Femur (tissue), 1 donor: ENCODE measurements around the gene AGL.
"Not testable (repeated sequence)": the region's sequence is repeated elsewhere in the genome, so short reads cannot be mapped to it uniquely, and the experiment has no call there.

Experiments used
- DNase-seq: peaks from one replicate; pipeline ENCODE4 v3.0.0-alpha.2; 2017

The AGL gene

GRCh38 chr1:99851850-99852454 lies 1.8 kb downstream of the AGL start:
- no peak for DNase-seq

DNA sequence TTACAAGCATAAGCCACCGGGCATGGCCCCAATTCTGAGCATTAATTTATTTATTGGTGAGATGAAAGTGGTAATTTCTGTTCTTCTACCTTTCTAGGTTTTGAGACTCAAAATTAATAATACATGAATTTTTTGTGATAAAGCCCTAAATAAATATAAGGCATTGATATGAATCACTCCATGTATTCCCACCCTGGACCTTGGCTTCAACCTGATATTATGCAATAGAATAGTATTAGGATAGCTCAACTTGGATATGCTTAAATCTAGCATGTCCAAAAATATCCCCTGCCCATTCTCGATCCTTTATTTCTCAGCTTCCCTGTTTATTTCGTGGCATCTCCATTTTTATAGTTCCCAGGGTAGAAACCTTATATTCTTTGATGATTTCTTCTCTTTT lies 2.5 kb downstream of the AGL start:
- DNase-seq: no peak

DNA sequence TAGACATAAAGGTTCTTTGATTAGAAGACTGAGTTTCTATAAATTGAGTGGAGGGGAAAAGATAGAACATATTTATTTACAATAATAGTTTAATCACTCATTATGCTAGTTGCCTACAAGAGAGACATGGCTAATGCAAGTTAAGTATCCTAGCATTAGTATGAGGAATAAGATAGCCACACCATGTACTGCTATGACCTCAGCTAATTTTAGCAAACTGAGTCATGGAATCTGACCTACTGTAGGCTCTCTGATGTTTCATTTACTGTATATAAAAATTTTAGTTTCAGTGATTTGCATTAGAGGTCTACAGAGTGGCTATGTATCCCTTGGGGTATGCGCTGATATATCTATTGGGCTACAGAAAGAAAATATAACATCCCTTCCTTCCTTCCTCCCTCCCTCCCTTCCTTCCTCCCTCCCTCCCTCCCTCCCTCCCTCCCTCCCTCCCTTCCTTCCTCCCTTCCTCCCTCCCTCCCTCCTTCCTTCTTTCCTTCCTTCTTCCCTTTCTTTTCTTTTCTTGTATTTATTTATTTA lies 5.8 kb downstream of the AGL start:
- no peak for DNase-seq

- not testable (repeated sequence) for DNase-seq
Observed at GRCh38 chr1:99857041-99857440, 6.9 kb downstream of the AGL start.

GRCh38 chr1:99858286-99858685 lies 8.1 kb downstream of the AGL start:
- no peak for DNase-seq

DNA sequence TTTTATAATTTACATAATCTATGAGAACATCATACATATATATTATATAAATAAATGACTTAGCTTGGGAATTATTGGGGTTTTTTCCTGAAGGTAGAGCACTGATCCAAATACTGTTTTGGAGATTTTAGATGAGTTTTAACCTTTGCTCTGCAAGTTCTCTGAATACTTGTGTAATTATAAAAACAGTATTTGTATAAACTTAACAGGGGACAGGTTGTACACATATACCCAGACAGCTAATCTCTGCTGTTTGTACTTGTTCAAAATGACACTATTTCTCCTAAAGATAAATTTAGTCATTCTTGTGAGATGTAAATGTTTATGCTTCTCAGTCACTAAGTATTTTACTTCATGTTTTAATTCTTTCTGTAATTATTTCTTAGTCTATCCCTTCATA lies 8.7 kb downstream of the AGL start:
- no peak for DNase-seq

- DNase-seq: no peak
Observed at GRCh38 chr1:99860703-99861102, 10.5 kb downstream of the AGL start.

DNA sequence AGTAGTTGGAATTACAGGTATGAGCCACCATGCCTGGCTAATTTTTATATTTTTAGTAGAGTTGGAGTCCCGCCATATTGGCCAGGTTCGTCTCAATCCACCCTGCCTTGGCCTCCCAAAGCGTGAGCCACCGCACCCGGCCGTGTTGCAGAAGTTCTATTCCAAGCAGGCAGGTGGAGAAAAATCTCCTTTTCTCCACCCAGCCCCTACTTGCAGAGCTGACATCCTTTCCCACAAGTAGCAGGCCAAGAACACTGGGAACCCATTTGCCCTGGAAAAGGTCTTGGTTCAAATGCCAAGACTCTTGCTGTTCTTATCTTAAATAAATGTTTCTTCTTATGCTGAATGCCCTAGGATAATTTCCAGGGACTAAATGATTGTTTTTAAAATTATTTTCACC lies 17.5 kb downstream of the AGL start:
- DNase-seq: no peak

- DNase-seq: no peak
Observed at GRCh38 chr1:99869304-99869703, 19.1 kb downstream of the AGL start.

DNA sequence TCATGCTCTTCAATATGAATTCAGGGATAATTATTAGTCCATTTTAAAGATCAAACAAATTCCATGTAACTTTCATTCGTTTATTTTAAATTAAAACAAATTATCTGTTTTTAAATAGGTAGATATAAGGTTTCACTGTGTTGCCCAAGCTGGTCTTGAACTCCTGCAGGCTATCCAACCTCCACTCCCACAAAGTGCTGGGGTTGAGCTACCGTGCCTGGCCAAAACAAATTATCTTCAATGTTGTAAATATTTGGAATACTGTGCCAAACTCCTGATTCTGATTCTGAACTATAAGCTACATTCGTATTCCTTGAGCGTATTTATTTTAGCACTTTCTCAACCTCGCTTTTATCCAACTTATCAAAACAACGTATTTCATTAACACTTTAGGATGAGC lies 19.6 kb downstream of the AGL start:
- no peak for DNase-seq

DNA sequence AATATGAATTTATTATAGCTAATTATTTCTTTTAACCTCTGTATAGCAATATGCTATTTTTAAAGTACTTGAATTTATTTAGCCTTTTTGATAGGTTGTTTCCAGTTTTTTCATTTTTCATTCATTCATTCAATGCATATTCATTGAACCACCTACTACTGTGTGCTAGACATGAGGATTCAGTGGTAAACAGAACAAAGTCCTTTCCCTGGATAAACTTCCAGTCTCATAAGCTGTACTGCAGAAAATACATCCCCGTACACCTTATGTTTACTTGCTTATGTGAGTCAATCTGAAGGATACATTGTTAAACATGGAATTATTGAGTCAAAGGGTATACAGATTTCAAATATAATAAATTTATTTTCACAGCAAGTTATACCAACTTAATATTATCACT lies 21.9 kb downstream of the AGL start:
- DNase-seq: no peak

GRCh38 chr1:99877568-99877967 lies 27.4 kb downstream of the AGL start:
- DNase-seq: no peak

- DNase-seq: no peak
Observed at GRCh38 chr1:99886179-99886578, 36.0 kb downstream of the AGL start.

GRCh38 chr1:99886841-99887240 lies 36.7 kb downstream of the AGL start:
- DNase-seq: no peak

- DNase-seq: no peak
Observed at GRCh38 chr1:99887890-99888289, 37.7 kb downstream of the AGL start.

DNA sequence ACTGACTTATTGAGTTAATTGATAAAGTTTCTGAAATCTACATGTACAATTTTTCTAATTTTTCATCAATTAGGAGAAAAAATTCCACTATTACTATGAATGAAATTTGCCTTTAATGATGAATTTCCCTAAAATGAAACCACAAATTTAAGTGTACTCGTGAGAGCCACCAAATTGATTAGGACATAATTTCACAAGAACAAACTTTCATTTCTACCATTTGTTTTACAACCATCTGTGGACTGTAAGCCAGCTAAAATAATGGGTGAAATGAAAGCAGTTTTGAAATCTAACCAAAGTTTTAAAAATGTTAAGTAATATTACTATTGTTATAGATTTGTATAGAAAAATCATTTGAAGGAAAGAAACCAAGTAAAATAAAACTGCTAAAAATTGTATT lies 41.8 kb downstream of the AGL start:
- no peak for DNase-seq

- DNase-seq: not testable (repeated sequence)
Observed at GRCh38 chr1:99903278-99903677, 53.1 kb downstream of the AGL start.

- no peak for DNase-seq
Observed at GRCh38 chr1:99906535-99906934, 56.4 kb downstream of the AGL start.

DNA sequence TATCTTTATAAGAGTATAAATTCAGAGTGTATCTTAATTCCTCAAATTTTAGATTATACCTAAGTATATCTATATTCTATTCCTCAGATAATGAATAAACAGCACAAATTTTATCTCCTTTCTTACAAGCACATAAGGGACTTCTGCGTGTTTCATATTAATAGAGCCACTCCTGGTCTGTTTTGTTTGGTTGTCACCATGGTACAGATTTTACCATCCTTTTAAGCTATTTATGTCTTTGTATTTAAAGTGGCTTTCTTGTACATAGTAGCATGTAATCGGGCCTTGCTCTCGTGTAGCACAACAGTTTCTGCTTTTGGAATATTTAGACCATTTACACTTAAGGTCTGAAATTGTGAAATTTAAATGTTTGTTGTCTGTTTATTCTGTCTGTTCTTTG lies 67.1 kb downstream of the AGL start:
- DNase-seq: no peak

DNA sequence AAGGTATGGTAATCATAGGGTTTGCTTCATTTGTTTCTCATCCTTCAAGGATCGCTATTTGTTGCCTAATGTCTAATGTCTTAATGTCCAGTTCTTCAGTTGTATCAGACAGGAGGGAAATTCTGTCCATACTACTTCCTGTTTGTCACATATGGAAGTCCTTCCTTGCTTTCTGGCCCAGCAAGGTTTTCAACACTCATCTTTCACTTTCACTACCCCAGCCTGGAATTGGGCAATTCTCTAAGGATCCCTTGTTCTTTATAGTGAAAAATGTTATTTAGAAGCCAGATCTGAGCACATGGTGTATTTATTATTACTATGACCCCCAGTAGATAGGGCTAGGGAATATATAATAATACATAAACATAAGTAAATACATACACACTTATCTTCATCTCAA lies 69.1 kb downstream of the AGL start:
- no peak for DNase-seq

GRCh38 chr1:99934801-99935200 lies 84.6 kb downstream of the AGL start:
- DNase-seq: no peak

GRCh38 chr1:99935534-99935933 lies 85.4 kb downstream of the AGL start:
- no peak for DNase-seq

- no peak for DNase-seq
Observed at GRCh38 chr1:99936071-99936470, 85.9 kb downstream of the AGL start.

GRCh38 chr1:99942723-99943122 lies 92.6 kb downstream of the AGL start:
- no peak for DNase-seq

DNA sequence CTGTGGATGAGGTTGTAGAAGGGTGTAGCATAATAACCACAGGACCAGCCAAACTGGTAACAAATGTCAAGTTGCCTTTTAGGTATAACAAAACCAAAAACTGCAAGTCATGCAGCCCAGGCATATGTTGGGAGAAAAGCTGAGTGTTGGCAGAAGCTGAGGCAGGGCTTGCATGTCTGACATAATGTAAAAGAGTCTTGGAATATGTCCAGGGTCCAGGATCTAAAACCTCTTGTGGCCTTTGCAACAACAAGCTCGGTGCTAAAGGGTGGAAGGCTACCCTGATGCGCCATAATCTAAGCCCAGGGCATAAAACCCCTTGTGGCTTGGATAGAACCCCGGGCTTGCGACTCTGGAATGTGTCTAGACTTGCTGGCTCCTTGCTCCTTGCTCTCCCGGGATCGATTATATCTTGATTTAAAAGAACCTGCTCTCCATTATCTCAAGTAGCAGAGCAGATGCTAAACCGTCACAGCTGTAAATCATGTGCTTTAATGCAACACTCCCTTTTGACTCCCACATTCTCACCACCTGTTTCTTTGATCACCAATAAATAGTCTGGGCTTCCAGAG lies 93.1 kb downstream of the AGL start:
- peak; percentile 29 for DNase-seq
